ENCODE results near the gene PACS1.

PACS1 gene

DNA sequence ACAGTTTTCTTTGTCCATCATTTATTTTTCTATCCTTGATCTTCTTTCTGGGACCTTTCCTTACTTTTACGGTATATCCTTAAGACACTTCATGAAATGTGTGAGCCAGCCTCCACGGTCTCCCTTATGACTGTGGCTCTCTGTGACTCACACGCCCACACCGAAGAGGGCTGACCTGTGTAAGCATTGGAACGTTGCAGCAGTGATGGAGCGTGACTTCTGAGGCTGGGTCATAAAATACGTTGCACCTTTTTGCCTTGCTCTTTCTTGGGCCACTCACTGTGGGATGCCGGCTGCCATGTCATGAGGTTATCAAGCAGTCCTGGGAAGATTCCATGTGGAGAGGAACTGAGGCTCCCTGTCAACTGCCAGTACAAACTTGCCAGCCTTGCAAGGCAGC lies 102.1 kb downstream of the PACS1 start:
- no peaks in the 10 kb centered on the region for H3K4me1 ChIP-seq (ENCODE audit: low read length)
- no peak overlapping the region for H3K9ac ChIP-seq (ENCODE audit: low read length)
- no peaks in the 10 kb centered on the region for H4K20me1 ChIP-seq (ENCODE audit: insufficient read depth, low read length)
- H3K79me2 ChIP-seq (ENCODE audit: low read length), result no peaks in the 10 kb centered on the region
- no peak overlapping the region for H3K4me2 ChIP-seq (ENCODE audit: low read length)
- H3K4me3 ChIP-seq (ENCODE audit: low read length), result no peak overlapping the region
- no peaks in the 10 kb centered on the region for H3K9me3 ChIP-seq (ENCODE audit: insufficient read depth, low read length)
- H3K36me3 ChIP-seq (replicated peaks; ENCODE audit: low read depth, low read length), result no peaks in the 10 kb centered on the region
- TF ChIP-seq, protein P1, sequence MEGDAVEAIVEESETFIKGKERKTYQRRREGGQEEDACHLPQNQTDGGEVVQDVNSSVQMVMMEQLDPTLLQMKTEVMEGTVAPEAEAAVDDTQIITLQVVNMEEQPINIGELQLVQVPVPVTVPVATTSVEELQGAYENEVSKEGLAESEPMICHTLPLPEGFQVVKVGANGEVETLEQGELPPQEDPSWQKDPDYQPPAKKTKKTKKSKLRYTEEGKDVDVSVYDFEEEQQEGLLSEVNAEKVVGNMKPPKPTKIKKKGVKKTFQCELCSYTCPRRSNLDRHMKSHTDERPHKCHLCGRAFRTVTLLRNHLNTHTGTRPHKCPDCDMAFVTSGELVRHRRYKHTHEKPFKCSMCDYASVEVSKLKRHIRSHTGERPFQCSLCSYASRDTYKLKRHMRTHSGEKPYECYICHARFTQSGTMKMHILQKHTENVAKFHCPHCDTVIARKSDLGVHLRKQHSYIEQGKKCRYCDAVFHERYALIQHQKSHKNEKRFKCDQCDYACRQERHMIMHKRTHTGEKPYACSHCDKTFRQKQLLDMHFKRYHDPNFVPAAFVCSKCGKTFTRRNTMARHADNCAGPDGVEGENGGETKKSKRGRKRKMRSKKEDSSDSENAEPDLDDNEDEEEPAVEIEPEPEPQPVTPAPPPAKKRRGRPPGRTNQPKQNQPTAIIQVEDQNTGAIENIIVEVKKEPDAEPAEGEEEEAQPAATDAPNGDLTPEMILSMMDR (IDR thresholded peaks at IDR 0.05; ENCODE audit: low read depth, low read length), result no peak
- no peak for TF ChIP-seq EZH2phosphoT487 (IDR thresholded peaks at IDR 0.05; ENCODE audit: low read depth)
- no peak overlapping the region for H3K27ac ChIP-seq (ENCODE audit: low read length)
- no peaks in the 10 kb centered on the region for H3K27me3 ChIP-seq (ENCODE audit: low read depth, low read length)
- no peak overlapping the region for H2AFZ ChIP-seq (ENCODE audit: low read depth, low read length)

DNA sequence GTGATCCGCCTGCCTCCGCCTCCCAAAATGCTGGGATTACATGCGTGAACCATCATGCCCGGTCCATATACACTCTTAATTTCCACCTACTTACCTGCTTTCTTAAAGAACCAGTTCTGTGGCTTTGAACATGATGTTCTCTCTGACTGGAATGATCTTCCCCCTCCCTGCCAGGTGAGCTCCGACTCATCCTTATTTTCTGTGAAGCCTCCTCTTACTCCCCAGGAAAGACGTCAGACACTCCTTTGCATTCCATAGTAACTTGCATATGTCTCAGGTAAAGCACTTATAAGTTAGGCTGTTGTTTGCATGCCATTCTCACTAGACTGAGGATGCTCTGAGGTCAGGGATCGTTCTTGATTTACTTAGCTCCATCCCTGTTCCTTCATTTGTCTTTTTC lies 106.6 kb downstream of the PACS1 start:
- TF ChIP-seq, protein P1 (IDR thresholded peaks at IDR 0.05; ENCODE audit: low read depth, low read length), result no peak
- no peak for TF ChIP-seq EZH2phosphoT487 (IDR thresholded peaks at IDR 0.05; ENCODE audit: low read depth)
- no peaks in the 10 kb centered on the region for H3K27me3 ChIP-seq (ENCODE audit: low read depth, low read length)
- no peaks in the 10 kb centered on the region for H3K4me1 ChIP-seq (ENCODE audit: low read length)
- no peaks in the 10 kb centered on the region for H4K20me1 ChIP-seq (ENCODE audit: insufficient read depth, low read length)
- no peak overlapping the region for H3K4me3 ChIP-seq (ENCODE audit: low read length)
- no peaks in the 10 kb centered on the region for H3K36me3 ChIP-seq (replicated peaks; ENCODE audit: low read depth, low read length)
- no peaks in the 10 kb centered on the region for H3K79me2 ChIP-seq (ENCODE audit: low read length)
- no peak overlapping the region for H3K27ac ChIP-seq (ENCODE audit: low read length)
- no peaks in the 10 kb centered on the region for H3K9me3 ChIP-seq (ENCODE audit: insufficient read depth, low read length)
- no peak overlapping the region for H2AFZ ChIP-seq (ENCODE audit: low read depth, low read length)
- no peak overlapping the region for H3K9ac ChIP-seq (ENCODE audit: low read length)
- H3K4me2 ChIP-seq (ENCODE audit: low read length), result no peak overlapping the region

DNA sequence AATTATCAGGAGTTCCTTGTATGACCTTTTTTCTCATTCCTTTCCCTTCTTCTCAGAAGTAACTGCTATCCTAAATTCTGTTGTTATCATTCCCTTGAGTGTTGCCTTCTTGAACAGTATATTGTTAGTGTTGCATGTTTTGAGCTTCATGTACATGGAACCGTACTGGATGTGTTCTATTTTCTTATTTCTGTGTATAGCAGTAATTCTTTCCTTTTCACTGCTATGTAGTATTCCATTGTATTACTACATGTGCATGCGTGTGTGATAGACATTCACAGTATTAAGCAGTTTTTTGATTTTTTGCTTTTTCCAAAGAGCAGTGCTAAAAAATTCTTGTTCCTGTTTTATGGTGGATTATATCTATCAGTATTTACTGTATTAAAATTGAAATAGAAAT lies 108.1 kb downstream of the PACS1 start:
- no peak overlapping the region for H3K27ac ChIP-seq (ENCODE audit: low read length)
- no peaks in the 10 kb centered on the region for H3K9me3 ChIP-seq (ENCODE audit: insufficient read depth, low read length)
- H3K79me2 ChIP-seq (ENCODE audit: low read length), result no peaks in the 10 kb centered on the region
- H3K27me3 ChIP-seq (ENCODE audit: low read depth, low read length), result no peaks in the 10 kb centered on the region
- no peak overlapping the region for H2AFZ ChIP-seq (ENCODE audit: low read depth, low read length)
- TF ChIP-seq EZH2phosphoT487 (IDR thresholded peaks at IDR 0.05; ENCODE audit: low read depth), result no peak
- TF ChIP-seq, protein P1 (IDR thresholded peaks at IDR 0.05; ENCODE audit: low read depth, low read length), result no peak
- H3K4me1 ChIP-seq (ENCODE audit: low read length), result no peaks in the 10 kb centered on the region
- H3K9ac ChIP-seq (ENCODE audit: low read length), result no peak overlapping the region
- H3K4me2 ChIP-seq (ENCODE audit: low read length), result no peak overlapping the region
- no peaks in the 10 kb centered on the region for H3K36me3 ChIP-seq (replicated peaks; ENCODE audit: low read depth, low read length)
- H4K20me1 ChIP-seq (ENCODE audit: insufficient read depth, low read length), result no peaks in the 10 kb centered on the region
- H3K4me3 ChIP-seq (ENCODE audit: low read length), result no peak overlapping the region

DNA sequence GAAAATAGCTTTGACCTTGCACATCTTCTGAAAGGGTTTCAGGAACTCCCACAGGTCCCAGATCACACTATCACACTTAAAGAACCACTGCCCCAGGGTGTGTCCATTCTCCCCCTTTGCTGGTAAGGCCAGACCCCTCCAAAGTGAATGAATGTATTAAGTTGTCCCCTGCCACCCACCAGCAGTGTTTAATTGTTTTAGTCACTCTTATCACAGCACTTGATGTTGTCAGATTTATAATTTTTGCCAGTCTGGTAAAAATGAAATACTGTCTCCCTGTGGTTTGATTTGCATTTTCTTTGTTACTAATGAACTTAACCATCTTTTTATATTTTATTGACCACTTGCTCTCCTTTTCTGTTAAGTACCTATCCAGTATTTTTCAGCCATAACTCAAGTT lies 108.8 kb downstream of the PACS1 start:
- H2AFZ ChIP-seq (ENCODE audit: low read depth, low read length), result no peak overlapping the region
- no peaks in the 10 kb centered on the region for H3K9me3 ChIP-seq (ENCODE audit: insufficient read depth, low read length)
- no peaks in the 10 kb centered on the region for H3K27me3 ChIP-seq (ENCODE audit: low read depth, low read length)
- H3K4me3 ChIP-seq (ENCODE audit: low read length), result no peak overlapping the region
- no peaks in the 10 kb centered on the region for H3K4me1 ChIP-seq (ENCODE audit: low read length)
- no peak overlapping the region for H3K27ac ChIP-seq (ENCODE audit: low read length)
- no peaks in the 10 kb centered on the region for H3K79me2 ChIP-seq (ENCODE audit: low read length)
- TF ChIP-seq EZH2phosphoT487 (IDR thresholded peaks at IDR 0.05; ENCODE audit: low read depth), result no peak
- TF ChIP-seq, protein P1 (IDR thresholded peaks at IDR 0.05; ENCODE audit: low read depth, low read length), result no peak
- H4K20me1 ChIP-seq (ENCODE audit: insufficient read depth, low read length), result no peaks in the 10 kb centered on the region
- no peak overlapping the region for H3K9ac ChIP-seq (ENCODE audit: low read length)
- no peaks in the 10 kb centered on the region for H3K36me3 ChIP-seq (replicated peaks; ENCODE audit: low read depth, low read length)
- H3K4me2 ChIP-seq (ENCODE audit: low read length), result no peak overlapping the region
